Ovary (tissue), 9 donors: ENCODE results near the gene DNER. TPM values are rescaled to one million over a fixed set of nuclear protein-coding genes. Genes with fewer than 3 reads are reported as not detected.

Source experiments
- DNase-seq, 5 donors: peaks; one replicate each; pipeline ENCODE4 v3.0.0-alpha.2; 2019 to 2020
- H3K27ac ChIP-seq, 2 donors: fragments of 200-600 bp; one replicate each; pipeline versions ENCODE4 v1.5.1 to v1.8.0; 2019 to 2022
- H3K27me3 ChIP-seq: fragments of 200-600 bp; one replicate; pipeline ENCODE4 v1.8.0; 2022
- H3K36me3 ChIP-seq: fragments of 200-600 bp; sonication (generic); one replicate; pipeline ENCODE4 v1.5.1; 2019
- H3K4me1 ChIP-seq: one replicate; pipeline ENCODE4 v1.8.1; 2013; ENCODE audit warnings: mild to moderate bottlenecking, moderate library complexity; ENCODE audit not compliant: insufficient read depth
- H3K4me3 ChIP-seq: fragments of 200-600 bp; sonication (generic); one replicate; pipeline ENCODE4 v1.5.1; 2017
- H3K9me3 ChIP-seq, 2 donors: fragments of 200-600 bp in 1 of 2; sonication (generic) in 1 of 2; one replicate each; pipeline versions ENCODE4 v1.5.1 to v1.8.1; 2013 to 2019; ENCODE audit warnings: mild to moderate bottlenecking in 1 of 2, moderate library complexity in 1 of 2
- CTCF ChIP-seq, 3 donors: fragments of 450-650 bp in 2 of 3; fragments of 200-600 bp in 1 of 3; IDR thresholded peaks; one replicate each; pipeline versions ENCODE4 v1.5.1 to v1.8.0; 2016 to 2022; ENCODE audit warnings: antibody characterized with exemption in 3 of 3, mild to moderate bottlenecking in 1 of 3
- EP300 ChIP-seq: sonication (generic); formaldehyde crosslinking; IDR thresholded peaks from one replicate; pipeline ENCODE4 v1.6.1; 2017; ENCODE audit warnings: antibody characterized with exemption
- POLR2A ChIP-seq: fragments of 450-650 bp; IDR thresholded peaks from one replicate; pipeline ENCODE4 v1.6.1; 2017; ENCODE audit warnings: antibody characterized with exemption, mild to moderate bottlenecking, moderate library complexity
- WGBS, 3 donors: extraction: QIAGEN DNeasy Blood & Tissue Kit in 1 of 3; methylation state at CpG; one replicate each; pipeline versions ENCODE4 v1.1.5 to v1.1.7; 2013 to 2017; 5-methylcytosine and 5-hydroxymethylcytosine counted together
- intact Hi-C, 4 donors: fragments of 100-400 bp; cut with DNase I; formaldehyde crosslinking; loops; one replicate each; pipeline versions ENCODE4 v1.11.0 to v1.15.1; 2022 to 2023
- polyA plus RNA-seq, 2 donors: library from polyadenylated mRNA; stranded (reverse); fragments of 200-250 nt in 1 of 2; fragments of 350-450 nt in 1 of 2; fragmentation: Illumina TruSeq in 1 of 2; extraction: RNeasy Lipid Tissue Mini Kit (QIAGEN cat#74804) in 1 of 2; gene quantifications; one replicate each; pipeline ENCODE4 v1.2.3, GENCODE V29; 2013 to 2014
- total RNA-seq, 7 donors: library from RNA; depleted of rRNA in 2 of 7; stranded (reverse); fragments of >200 nt in 2 of 7; fragmentation: NEBNext Ultra II Directional in 3 of 7; extraction: Animal tissue kit (Norgen Biotek cat#: 25700) in 3 of 7; gene quantifications; one replicate each; pipeline versions ENCODE4 v1.1.0 to v1.2.4, GENCODE V29; 2016 to 2023
- donor health status: DM: no; HTN: no; CAD: no; lungs with moderate emphysema.
- donor health status: DM: no; HTN: no; CAD: no.
- donor health status: Bipolar disorder and iron deficiency.
- donor health status: DM: yes; HTN: yes; CAD: no.
- donor health status: DM: no; HTN: no; CAD: no.
- donor health status: DM: yes; HTN: yes; CAD: no.

Gene DNER
- total and polyA plus RNA-seq, 9 donors = 0.17 to 2.7 (median 1.2) TPM; not detected in 1

- no peak overlapping the region for H3K27ac ChIP-seq
- WGBS, 3 donors = 58 to 60% (median 58%) methylated on average over 2 of the region's 2 CpGs
- DNase-seq = no peak
- no peaks in the 10 kb centered on the region for H3K36me3 ChIP-seq
- no peaks in the 10 kb centered on the region for H3K9me3 ChIP-seq
- no peaks in the 10 kb centered on the region for H3K27me3 ChIP-seq
- H3K4me1 ChIP-seq = no peaks in the 10 kb centered on the region
- intact Hi-C loops = no loop called here
- TF ChIP-seq CTCF (IDR thresholded peaks at IDR 0.05) (no peak), POLR2A (no peak), EP300 (no peak)
- no peak overlapping the region for H3K4me3 ChIP-seq
These were observed 25.0 kb downstream of the DNER start for GRCh38 chr2:229689307-229689839.

- no peaks in the 10 kb centered on the region for H3K9me3 ChIP-seq
- intact Hi-C loops = no loop called here
- no peaks in the 10 kb centered on the region for H3K4me1 ChIP-seq
- H3K36me3 ChIP-seq = no peaks in the 10 kb centered on the region
- H3K27ac ChIP-seq = no peak overlapping the region
- H3K27me3 ChIP-seq = no peaks in the 10 kb centered on the region
- WGBS, 3 donors = 78 to 85% (median 84%) methylated on average over 7 of the region's 7 CpGs
- no peak for DNase-seq
- no peak overlapping the region for H3K4me3 ChIP-seq
- TF ChIP-seq POLR2A (no peak), EP300 (no peak), CTCF (IDR thresholded peaks at IDR 0.05) (no peak)
These were observed 26.2 kb downstream of the DNER start for GRCh38 chr2:229688141-229688540.

GRCh38 chr2:229686122-229686919 lies 28.0 kb downstream of the DNER start:
- Histone ChIP-seq H3K27me3 (no peaks in the 10 kb centered on the region), H3K9me3 (no peaks in the 10 kb centered on the region), H3K27ac (no peak overlapping the region), H3K4me1 (no peaks in the 10 kb centered on the region), H3K4me3 (no peak overlapping the region), H3K36me3 (no peaks in the 10 kb centered on the region)
- 62 to 68% (median 68%) methylated on average over 6 of the region's 6 CpGs for WGBS, 3 donors
- TF ChIP-seq CTCF (IDR thresholded peaks at IDR 0.05) = no peak
- TF ChIP-seq POLR2A = no peak
- TF ChIP-seq EP300 = no peak
- DNase-seq = no peak
- intact Hi-C loops = no loop called here

- 41 to 56% (median 41%) methylated on average over 6 of the region's 6 CpGs for WGBS, 3 donors
- H3K27me3 ChIP-seq = no peaks in the 10 kb centered on the region
- no peaks in the 10 kb centered on the region for H3K4me1 ChIP-seq
- intact Hi-C loops = no loop called here
- DNase-seq = no peak
- no peak overlapping the region for H3K27ac ChIP-seq
- H3K9me3 ChIP-seq = no peaks in the 10 kb centered on the region
- H3K4me3 ChIP-seq = no peak overlapping the region
- TF ChIP-seq POLR2A (no peak), EP300 (no peak), CTCF (IDR thresholded peaks at IDR 0.05) (no peak)
- H3K36me3 ChIP-seq = no peaks in the 10 kb centered on the region
These were observed 29.3 kb downstream of the DNER start for GRCh38 chr2:229684942-229685562.
